GM18861 (cell line): ENCODE results near the gene ADA.
A peak's percentile ranks its signal among the peaks of the same experiment; 100 is the strongest.

Experiments
- ATAC-seq: cut with Tn5 transposase; IDR thresholded peaks from one replicate; pipeline ENCODE4 v1.9.1; 2021; ENCODE audit not compliant: unreplicated experiment

The ADA gene

DNA sequence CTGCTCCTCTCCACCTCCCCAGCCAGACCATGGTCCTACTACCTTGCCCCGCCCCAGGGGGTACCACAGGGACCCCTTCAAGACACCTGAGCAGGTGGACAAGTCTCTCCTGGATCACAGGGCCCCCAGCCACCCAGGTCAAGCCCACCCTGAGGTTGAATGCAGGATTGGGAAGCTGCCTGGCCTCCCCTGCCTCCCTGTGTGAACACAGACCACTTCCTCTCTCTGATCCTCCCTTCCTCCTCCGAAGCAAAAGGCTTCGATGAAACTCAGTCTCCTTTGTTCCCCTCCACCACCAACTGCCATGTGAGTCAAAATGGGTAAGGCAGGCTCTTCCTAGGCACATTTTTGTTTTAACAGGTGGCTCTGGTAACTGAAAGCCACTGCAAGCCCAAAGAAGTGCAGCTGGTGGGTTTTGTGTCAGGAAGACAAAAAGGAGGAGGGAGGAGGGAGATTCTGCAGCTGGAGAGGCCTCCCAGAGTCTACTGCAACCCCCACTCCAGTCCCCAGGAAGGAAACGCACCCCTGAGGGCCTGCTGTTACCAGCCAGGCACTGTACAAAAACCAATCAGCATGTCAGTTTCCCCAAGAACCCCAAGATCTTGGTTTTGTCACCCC, 5.4 kb downstream of the ADA start:
- ATAC-seq, result peak; percentile 25

DNA sequence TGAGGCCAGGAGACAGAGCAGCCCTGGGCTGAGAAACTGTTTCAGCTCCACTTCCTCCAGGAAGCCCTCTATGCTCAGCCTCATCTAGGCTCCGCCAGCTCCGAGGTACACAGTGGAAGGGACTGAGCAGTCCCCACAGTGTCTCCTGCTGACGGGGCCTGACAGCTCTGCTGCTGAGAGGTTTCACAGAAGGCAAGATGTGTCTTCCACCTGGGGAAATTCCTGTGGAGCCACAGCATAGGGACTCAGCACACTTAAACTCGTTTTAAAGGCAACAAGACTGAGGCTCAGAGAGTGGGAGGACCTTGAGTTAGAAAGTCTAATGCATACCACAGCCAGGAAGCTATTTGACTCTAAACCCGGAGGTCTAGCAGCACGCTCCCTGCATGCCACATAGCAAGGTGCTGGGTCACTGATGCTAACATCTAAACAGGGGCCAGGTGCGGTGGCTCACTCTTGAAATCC, 6.8 kb downstream of the ADA start:
- ATAC-seq, result peak; percentile 19

DNA sequence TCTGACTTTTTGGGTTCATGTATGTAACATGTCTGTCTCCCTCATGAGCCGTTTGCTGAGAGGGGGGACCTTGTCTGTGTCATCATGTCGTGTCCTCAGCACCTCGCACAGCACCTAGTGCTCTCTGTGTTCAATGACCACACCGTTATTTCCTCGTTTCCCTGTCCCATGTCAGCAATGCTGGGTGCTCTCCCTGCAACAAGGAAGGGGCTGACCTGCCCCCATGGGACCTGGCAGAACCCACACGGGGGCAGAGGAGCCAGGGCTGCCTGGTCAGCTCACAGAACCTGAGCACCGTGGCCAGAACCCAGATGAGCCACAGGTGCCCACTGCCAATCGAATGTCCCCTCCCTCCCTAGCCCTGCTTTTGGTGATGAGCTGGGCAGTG, 7.3 kb downstream of the ADA start:
- ATAC-seq, result no peak

- ATAC-seq, result no peak
Measured at GRCh38 chr20:44643596-44644229, 7.8 kb downstream of the ADA start.

DNA sequence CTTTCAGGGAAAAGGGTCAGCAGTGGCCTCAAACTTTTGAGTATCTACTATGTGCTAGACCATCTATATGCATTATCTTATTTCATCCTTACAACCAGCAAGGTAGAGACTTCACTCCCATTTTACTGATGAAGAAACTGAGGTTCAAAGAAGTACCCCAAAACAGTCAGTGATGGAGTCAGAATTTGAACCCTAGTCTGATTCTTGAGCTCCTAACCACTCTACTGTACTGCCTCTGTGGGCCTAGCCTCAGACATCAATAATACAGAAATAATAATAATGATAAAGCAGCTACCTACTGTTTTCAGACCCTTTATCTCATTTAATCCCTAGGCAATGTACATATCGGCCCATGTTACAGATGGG, 8.4 kb downstream of the ADA start:
- ATAC-seq, result no peak

- no peak for ATAC-seq
Measured at GRCh38 chr20:44642203-44643153, 9.0 kb downstream of the ADA start.

GRCh38 chr20:44641325-44641724, 10.2 kb downstream of the ADA start:
- no peak for ATAC-seq

DNA sequence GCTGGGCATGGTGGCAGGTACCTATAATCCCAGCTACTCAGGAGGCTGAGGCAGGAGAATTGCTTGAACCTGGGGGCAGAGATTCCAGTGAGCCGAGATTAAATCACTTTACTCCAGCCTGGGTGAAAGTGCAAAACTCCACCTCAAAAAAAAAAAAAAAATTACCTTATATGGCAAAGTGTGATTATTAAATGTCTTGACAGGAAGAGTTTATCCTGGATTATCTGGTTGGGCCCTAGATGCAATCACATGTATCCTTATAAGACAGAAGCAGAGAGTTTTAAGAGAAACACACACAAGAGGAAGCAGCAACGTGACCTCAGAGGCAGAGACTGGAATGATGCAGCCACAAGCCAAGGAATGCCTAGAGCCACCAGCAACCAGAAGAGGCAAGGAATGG, 11.0 kb downstream of the ADA start:
- ATAC-seq, result no peak

- no peak for ATAC-seq
Measured at GRCh38 chr20:44637522-44638372, 13.8 kb downstream of the ADA start.

DNA sequence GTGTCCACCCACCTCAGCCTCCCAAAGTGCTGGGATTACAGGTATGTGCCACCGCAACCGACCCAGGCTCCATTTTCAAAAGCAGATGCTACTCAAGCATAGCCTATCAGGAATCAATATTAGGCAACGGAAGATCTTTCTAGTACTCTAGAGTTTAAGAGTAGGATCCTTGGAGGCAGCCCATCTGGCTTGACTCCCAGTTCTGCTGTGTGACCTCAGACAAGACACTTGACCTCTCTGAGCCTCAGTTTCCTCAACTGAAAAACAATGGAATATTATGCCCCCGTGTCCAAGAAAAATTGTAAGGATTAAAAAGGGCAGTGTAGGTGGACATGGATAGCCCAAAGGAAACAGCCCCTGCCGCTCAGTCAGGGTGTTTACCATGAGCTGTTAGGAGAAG, 14.5 kb downstream of the ADA start:
- no peak for ATAC-seq

GRCh38 chr20:44635877-44636276, 15.6 kb downstream of the ADA start:
- ATAC-seq, result no peak

GRCh38 chr20:44633872-44634600, 17.5 kb downstream of the ADA start:
- no peak for ATAC-seq

DNA sequence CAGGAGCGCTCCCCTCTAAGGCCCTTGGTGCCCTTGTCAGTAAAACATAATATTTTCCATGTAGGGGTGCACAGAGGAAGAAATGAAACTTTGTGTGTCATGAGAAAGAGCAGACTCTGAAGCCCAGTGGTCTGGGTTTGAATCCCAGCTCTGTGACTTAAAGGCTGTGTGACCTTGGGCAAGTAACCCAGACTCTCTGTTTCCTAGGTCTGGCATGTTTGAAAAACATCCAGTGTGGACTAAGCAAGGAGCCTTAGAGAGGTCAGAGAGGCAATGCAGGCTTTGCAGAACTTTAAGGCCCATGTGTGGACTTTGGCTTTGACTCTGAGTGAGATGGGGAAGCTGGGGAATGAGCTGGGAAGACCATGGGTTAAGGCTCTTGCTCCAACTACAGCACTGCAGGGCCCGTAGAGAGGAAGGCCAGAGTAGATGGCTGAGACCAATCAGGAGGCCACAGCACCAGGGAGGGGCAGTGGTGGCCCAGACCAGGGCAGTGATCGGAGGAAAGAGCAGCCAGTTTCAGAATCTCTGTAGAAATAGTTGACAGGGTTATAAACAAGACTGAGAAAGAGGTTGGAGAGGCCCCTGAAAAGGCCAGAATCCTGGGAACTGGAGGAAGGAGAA, 18.2 kb downstream of the ADA start:
- ATAC-seq, result no peak

GRCh38 chr20:44632103-44632752, 19.3 kb downstream of the ADA start:
- no peak for ATAC-seq

DNA sequence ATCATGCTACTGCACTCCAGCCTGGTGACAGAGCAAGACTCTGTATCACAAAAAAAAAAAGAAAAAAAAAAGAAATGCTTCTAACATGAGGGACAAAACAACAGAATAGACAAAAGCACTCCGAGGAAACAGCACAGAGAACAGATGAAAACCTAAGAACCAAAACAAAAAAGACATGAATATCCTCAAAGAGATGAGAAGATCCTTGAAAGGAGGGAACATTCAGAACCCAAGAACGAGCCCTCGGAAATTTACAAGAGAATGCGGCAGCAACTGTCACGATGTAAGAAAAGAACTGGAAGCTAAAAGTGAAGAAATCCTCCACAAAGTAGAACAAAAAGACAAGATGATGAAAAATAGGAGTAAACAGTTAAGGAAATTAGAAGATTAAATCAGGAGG, 21.2 kb downstream of the ADA start:
- ATAC-seq, result no peak

- no peak for ATAC-seq
Measured at GRCh38 chr20:44629542-44629941, 22.0 kb downstream of the ADA start.

DNA sequence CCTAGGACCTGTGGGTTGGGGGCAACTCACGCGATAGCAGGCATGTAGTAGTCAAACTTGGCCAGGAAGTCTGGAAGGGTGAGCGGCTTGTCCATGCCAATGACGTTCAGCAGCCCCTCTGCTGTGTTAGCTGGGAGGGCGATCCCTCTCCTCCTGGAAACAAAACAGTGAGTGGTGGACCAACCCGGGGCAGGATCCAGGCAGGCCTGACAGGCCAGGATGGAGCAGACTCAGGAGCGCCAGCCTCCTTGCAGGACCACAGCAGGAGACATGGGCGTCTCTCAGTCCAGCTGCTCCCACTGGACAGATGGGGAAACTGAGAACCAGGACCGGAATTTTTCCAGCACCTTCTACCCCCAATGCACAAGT, 22.5 kb downstream of the ADA start:
- no peak for ATAC-seq

DNA sequence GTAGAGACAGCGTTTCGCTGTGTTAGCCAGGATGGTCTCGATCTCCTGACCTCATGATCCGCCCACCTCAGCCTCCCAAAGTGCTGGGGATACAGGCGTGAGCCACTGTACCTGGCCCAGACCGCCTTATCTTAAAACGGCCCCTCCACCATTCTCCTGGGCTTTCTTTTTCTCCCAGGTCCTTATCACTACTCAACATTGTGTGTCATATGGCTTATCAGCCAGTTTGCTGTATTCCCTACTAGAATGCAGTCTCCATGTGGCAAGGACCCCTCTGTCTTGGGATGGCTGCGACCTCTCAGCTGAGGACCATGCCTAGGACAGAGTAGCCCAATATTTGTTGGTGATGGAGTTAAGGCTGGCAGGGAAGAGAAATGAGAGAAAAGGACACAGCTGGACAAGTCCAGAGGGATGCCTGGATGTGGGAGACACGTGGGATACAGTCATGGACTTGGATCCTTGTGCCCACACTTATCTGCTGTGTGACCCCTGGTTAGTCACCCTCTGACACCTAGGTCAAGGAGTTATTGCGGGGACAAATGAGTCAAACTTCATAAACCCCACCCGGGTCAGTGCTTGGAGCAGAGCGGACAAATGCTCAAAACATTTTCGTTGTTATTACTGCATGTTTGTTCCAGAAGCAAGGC, 24.0 kb downstream of the ADA start:
- no peak for ATAC-seq

DNA sequence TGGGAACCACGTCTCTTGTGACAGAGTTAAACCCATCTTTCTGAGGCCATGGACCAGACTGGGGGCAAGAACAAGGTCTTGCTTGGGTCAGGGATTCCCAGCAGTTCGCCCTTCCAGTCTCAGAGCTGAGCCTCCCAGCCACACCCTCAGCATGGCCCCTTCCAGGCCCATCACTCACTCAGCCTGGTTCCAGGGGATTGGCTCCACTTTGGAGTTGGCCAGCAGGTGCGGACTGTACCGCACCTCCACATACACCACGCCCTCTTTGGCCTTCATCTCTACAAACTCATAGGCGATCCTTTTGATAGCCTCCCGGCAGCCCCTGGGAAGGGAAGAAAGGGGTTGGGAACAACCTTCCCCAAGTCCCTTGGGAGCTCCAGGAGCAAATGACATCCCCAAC, 25.2 kb downstream of the ADA start:
- ATAC-seq, result no peak
